ENCODE measurements around the gene PDS5B. TPM values are rescaled to one million over a fixed set of nuclear protein-coding genes. Genes with fewer than 3 reads are reported as not detected.
"Not testable (repeated sequence)": the region's sequence is repeated elsewhere in the genome, so short reads cannot be mapped to it uniquely, and the experiment has no call there.

The PDS5B gene
- total RNA-seq, 1 experiment from 2014 or later: 44.3 TPM

GRCh38 chr13:32720026-32720425 lies 133.8 kb downstream of the PDS5B start:
- TF ChIP-seq NFATC4 (CRISPR knock-in tag; IDR thresholded peaks at IDR 0.05) (no peak), TP53 (CRISPR knock-in tag; IDR thresholded peaks at IDR 0.05) (no peak), MAX (CRISPR knock-in tag; IDR thresholded peaks at IDR 0.05) (no peak), MXD4 (CRISPR knock-in tag; IDR thresholded peaks at IDR 0.05; ENCODE audit: borderline replicate concordance) (no peak), SMAD3 (CRISPR knock-in tag; IDR thresholded peaks at IDR 0.05; ENCODE audit: borderline replicate concordance) (no peak), ZBTB21 (CRISPR knock-in tag; IDR thresholded peaks at IDR 0.05; ENCODE audit: borderline replicate concordance) (no peak), SOX15 (CRISPR knock-in tag; IDR thresholded peaks at IDR 0.05) (no peak), ZBTB43 (CRISPR knock-in tag; IDR thresholded peaks at IDR 0.05) (no peak), MYBL2 (CRISPR knock-in tag; IDR thresholded peaks at IDR 0.05) (no peak), ATF2 (CRISPR knock-in tag; IDR thresholded peaks at IDR 0.05; ENCODE audit: borderline replicate concordance, low read depth) (no peak), ZMAT4 (CRISPR knock-in tag; IDR thresholded peaks at IDR 0.05) (no peak), GABPB1 (CRISPR knock-in tag; IDR thresholded peaks at IDR 0.05) (no peak), E2F4 (CRISPR knock-in tag; IDR thresholded peaks at IDR 0.05; ENCODE audit: borderline replicate concordance, low read depth) (no peak), ZNF121 (CRISPR knock-in tag; IDR thresholded peaks at IDR 0.05) (no peak), TEAD4 (CRISPR knock-in tag; IDR thresholded peaks at IDR 0.05) (no peak), OVOL2 (CRISPR knock-in tag; IDR thresholded peaks at IDR 0.05; ENCODE audit: borderline replicate concordance) (no peak), RORB (CRISPR knock-in tag; IDR thresholded peaks at IDR 0.05) (no peak), JAZF1 (CRISPR knock-in tag; IDR thresholded peaks at IDR 0.05) (no peak), HMGA2 (CRISPR knock-in tag; IDR thresholded peaks at IDR 0.05) (no peak), CREB1 (CRISPR knock-in tag; IDR thresholded peaks at IDR 0.05) (no peak)
- no peak overlapping the region for H3K4me3 Mint-ChIP-seq
- H3K27me3 Mint-ChIP-seq (ENCODE audit: low read depth): peaks cover 6% of the 10 kb centered on the region
- H3K9me3 Mint-ChIP-seq: peaks cover 36% of the 10 kb centered on the region
- H3K36me3 Mint-ChIP-seq: peaks cover 58% of the 10 kb centered on the region
- ATAC-seq: no peak
- no peaks in the 10 kb centered on the region for H3K4me1 Mint-ChIP-seq
- ChIA-PET CTCF (no interaction called here), POLR2A (no interaction called here)
- H3K27ac Mint-ChIP-seq: no peak overlapping the region
- no peak for DNase-seq (ENCODE audit: low spot score)

GRCh38 chr13:32721131-32722034 lies 135.1 kb downstream of the PDS5B start:
- H3K4me3 Mint-ChIP-seq; DNase-seq (ENCODE audit: low spot score); H3K27me3 Mint-ChIP-seq (ENCODE audit: low read depth); ATAC-seq; H3K27ac Mint-ChIP-seq; POLR2A ChIA-PET; H3K4me1 Mint-ChIP-seq; CTCF ChIA-PET: not testable (repeated sequence)
- Mint-ChIP-seq H3K9me3 (peaks cover 30% of the 10 kb centered on the region), H3K36me3 (peaks cover 47% of the 10 kb centered on the region)
